GM18505 (cell line): ENCODE measurements around the gene TACR3.
"Not testable (repeated sequence)": the region's sequence is repeated elsewhere in the genome, so short reads cannot be mapped to it uniquely, and the experiment has no call there.

Experiments
- ATAC-seq: cut with Tn5 transposase; IDR thresholded peaks from one replicate; pipeline ENCODE4 v1.9.1; 2021; ENCODE audit not compliant: unreplicated experiment
- POLR2A ChIP-seq: IDR thresholded peaks from 4 replicates; pipeline ENCODE4 v1.6.1; 2011; ENCODE audit warnings: borderline replicate concordance; ENCODE audit not compliant: insufficient read depth, insufficient read length; ENCODE audit errors: extremely low read depth

Gene TACR3

GRCh38 chr4:103648541-103648940 lies 71.2 kb downstream of the TACR3 start:
- no peak for ATAC-seq
- no peak for TF ChIP-seq POLR2A

- TF ChIP-seq POLR2A = no peak
- ATAC-seq = no peak
These were observed 73.8 kb downstream of the TACR3 start for GRCh38 chr4:103645991-103646390.

GRCh38 chr4:103634236-103634635 lies 85.5 kb downstream of the TACR3 start:
- no peak for TF ChIP-seq POLR2A
- no peak for ATAC-seq

- ATAC-seq = no peak
- TF ChIP-seq POLR2A = no peak
These were observed 93.5 kb downstream of the TACR3 start for GRCh38 chr4:103626296-103626695.

GRCh38 chr4:103591841-103592240 lies 127.9 kb downstream of the TACR3 start:
- TF ChIP-seq POLR2A = no peak
- no peak for ATAC-seq

GRCh38 chr4:103567591-103567990 lies 152.2 kb downstream of the TACR3 start:
- ATAC-seq = no peak
- no peak for TF ChIP-seq POLR2A

- ATAC-seq = not testable (repeated sequence)
These were observed 160.6 kb downstream of the TACR3 start for GRCh38 chr4:103559178-103559577.
